Keratinocyte (primary cell): Measurements from ENCODE around the gene PIANP. TPM values are rescaled to one million over a fixed set of nuclear protein-coding genes. Genes with fewer than 3 reads are reported as not detected.

Experiments
- DNase-seq: peaks from one replicate; pipeline ENCODE4 v3.0.0-alpha.2; 2011; ENCODE audit warnings: low read depth, missing footprints, low spot score
- FAIRE-seq: peaks from 2 replicates; lab custom pipeline; 2011; peaks lifted over from hg19 to GRCh38; lab: Jason Lieb, UNC
- H2AFZ ChIP-seq: 2 replicates; pipeline ENCODE4 v1.6.0; 2012; ENCODE audit warnings: low read length, control low read depth, inconsistent platforms; ENCODE audit not compliant: control insufficient read depth
- H3K27ac ChIP-seq: 2 replicates; pipeline ENCODE4 v1.5.1; 2011; ENCODE audit warnings: low read length; ENCODE audit not compliant: control insufficient read depth, insufficient read depth
- H3K27me3 ChIP-seq: 3 replicates; pipeline ENCODE4 v1.6.0; 2011; ENCODE audit warnings: low read length; ENCODE audit not compliant: control insufficient read depth, insufficient read depth; ENCODE audit errors: extremely low read depth
- H3K36me3 ChIP-seq, 2 experiments: 2 replicates in 1 of 2; 3 replicates in 1 of 2; pipeline ENCODE4 v1.5.1; 2011; ENCODE audit warnings: low read length in 2 of 2, mild to moderate bottlenecking in 1 of 2; ENCODE audit not compliant: control insufficient read depth in 2 of 2, insufficient read depth in 2 of 2; ENCODE audit errors: extremely low read depth in 1 of 2
- H3K4me1 ChIP-seq: 3 replicates; pipeline ENCODE4 v1.5.1; 2011; ENCODE audit warnings: low read length; ENCODE audit not compliant: control insufficient read depth, insufficient read depth; ENCODE audit errors: extremely low read depth
- H3K4me2 ChIP-seq: 3 replicates; pipeline ENCODE4 v1.6.0; 2011; ENCODE audit warnings: low read depth, low read length; ENCODE audit not compliant: control insufficient read depth, insufficient read depth; ENCODE audit errors: extremely low read depth
- H3K4me3 ChIP-seq, 3 experiments: fragments of 200-600 bp in 1 of 3; sonication (generic) in 1 of 3; 2 replicates in 2 of 3; 3 replicates in 1 of 3; pipeline ENCODE4 v1.5.1; 2011 to 2016; ENCODE audit warnings: low read length in 3 of 3, mild to moderate bottlenecking in 3 of 3, control low read depth in 2 of 3, inconsistent platforms in 1 of 3, low read depth in 1 of 3, mixed read lengths in 1 of 3, mixed run types in 1 of 3, moderate library complexity in 1 of 3; ENCODE audit not compliant: control insufficient read depth in 2 of 3, insufficient read depth in 2 of 3; ENCODE audit errors: extremely low read depth in 1 of 3
- H3K79me2 ChIP-seq: 2 replicates; pipeline ENCODE4 v1.6.0; 2012; ENCODE audit warnings: low read length; ENCODE audit not compliant: control insufficient read depth, insufficient read depth
- H3K9ac ChIP-seq: 3 replicates; pipeline ENCODE4 v1.6.0; 2011; ENCODE audit warnings: low read length; ENCODE audit not compliant: control insufficient read depth, insufficient read depth; ENCODE audit errors: extremely low read depth
- H3K9me1 ChIP-seq: 3 replicates; pipeline ENCODE4 v1.6.0; 2011; ENCODE audit warnings: low read length; ENCODE audit not compliant: control insufficient read depth, insufficient read depth; ENCODE audit errors: extremely low read depth
- H3K9me3 ChIP-seq: 2 replicates; pipeline ENCODE4 v1.5.1; 2012; ENCODE audit warnings: low read depth, low read length; ENCODE audit not compliant: control insufficient read depth
- H4K20me1 ChIP-seq: 3 replicates; pipeline ENCODE4 v1.6.0; 2011; ENCODE audit warnings: low read length; ENCODE audit not compliant: control insufficient read depth, insufficient read depth; ENCODE audit errors: extremely low read depth
- CTCF ChIP-seq, 3 experiments: IDR thresholded peaks in 1 of 3; conservative IDR thresholded peaks in 1 of 3; optimal IDR thresholded peaks in 1 of 3; 2 replicates in 2 of 3; 3 replicates in 1 of 3; pipeline versions ENCODE3 to v1.5.1; 2011; ENCODE audit warnings: low read length in 3 of 3, mild to moderate bottlenecking in 3 of 3, moderate library complexity in 2 of 3, control low read depth in 1 of 3, inconsistent platforms in 1 of 3; ENCODE audit not compliant: insufficient read depth in 2 of 3; ENCODE audit errors: extremely low read depth in 1 of 3
- EZH2 ChIP-seq: IDR thresholded peaks from one replicate; pipeline ENCODE4 v1.6.1; 2012; ENCODE audit warnings: inconsistent platforms, mild to moderate bottlenecking, low read length, moderate library complexity
- dilution Hi-C: fragments of 300-500 bp; cut with MboI; formaldehyde crosslinking; loops from one replicate; pipeline ENCODE4 v1.7.0; 2020; ENCODE audit warnings: low sequenced_read_pairs; ENCODE audit not compliant: extremely low pct_ligation_motif_present
- polyA plus RNA-seq, 5 experiments: library from polyadenylated mRNA; depleted of rRNA in 3 of 5; stranded (reverse) in 3 of 5; stranded (forward) in 1 of 5; unstranded in 1 of 5; fragments of >200 nt; gene quantifications; 1 replicate in 1 of 5; 2 replicates in 3 of 5; 3 replicates in 1 of 5; pipeline versions ENCODE4 v1.2.1 to v1.2.3, GENCODE V29; 2011 to 2012; ENCODE audit warnings: missing spikeins in 2 of 5, low read depth in 1 of 5, low replicate concordance in 1 of 5

PIANP gene
- polyA plus RNA-seq, 1 donor (not counting 4 experiments of a cell fraction or from before 2014, with no cell fraction given) = not detected

DNA sequence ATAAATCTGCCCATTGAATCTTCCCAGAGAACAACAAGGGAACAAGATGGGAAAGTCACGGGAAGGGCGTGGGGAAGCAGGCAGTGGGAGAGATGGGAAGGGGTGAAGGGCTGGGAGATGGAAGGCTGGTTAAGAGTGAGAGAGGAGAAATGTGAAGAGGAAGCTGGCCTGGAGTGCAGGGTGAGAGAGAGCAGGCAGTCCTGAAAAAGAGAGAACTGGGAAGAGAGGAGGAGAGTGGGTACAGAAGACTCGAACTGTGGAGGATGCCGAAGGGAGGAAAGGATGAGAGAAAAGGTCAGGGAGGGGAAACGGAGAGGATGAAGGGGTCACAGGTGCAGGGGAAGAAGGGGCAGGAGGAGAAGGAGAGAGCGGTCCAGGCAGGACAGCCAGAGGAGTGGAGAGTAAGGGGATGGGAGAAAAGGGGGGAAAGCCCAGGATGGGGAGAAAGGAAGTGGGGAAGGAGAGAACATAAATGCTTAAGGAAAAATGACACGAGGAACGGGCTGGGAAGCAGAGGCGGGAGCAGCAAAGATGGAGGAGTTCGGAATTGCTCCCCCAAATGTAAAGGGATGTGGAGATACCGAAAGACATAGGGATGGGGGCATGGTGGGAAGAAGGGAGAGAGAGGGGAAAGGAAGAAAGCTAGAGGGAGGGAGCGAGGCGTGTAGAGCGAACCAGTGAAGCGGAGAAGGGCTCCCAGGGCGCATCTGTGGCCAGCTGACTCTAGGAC, 1.2 kb downstream of the PIANP start:
- TF ChIP-seq EZH2 = peak; percentile 95
- TF ChIP-seq CTCF (optimal IDR thresholded peaks at IDR 0.05 in 1 of 3, IDR thresholded peaks at IDR 0.05 in 1 of 3, conservative IDR thresholded peaks at IDR 0.05 in 1 of 3; ENCODE audit: extremely low read depth in 1 of 3, insufficient read depth in 2 of 3, low read length in 3 of 3) = no peak
- peak overlapping the region; percentile 62 for H3K4me2 ChIP-seq

DNA sequence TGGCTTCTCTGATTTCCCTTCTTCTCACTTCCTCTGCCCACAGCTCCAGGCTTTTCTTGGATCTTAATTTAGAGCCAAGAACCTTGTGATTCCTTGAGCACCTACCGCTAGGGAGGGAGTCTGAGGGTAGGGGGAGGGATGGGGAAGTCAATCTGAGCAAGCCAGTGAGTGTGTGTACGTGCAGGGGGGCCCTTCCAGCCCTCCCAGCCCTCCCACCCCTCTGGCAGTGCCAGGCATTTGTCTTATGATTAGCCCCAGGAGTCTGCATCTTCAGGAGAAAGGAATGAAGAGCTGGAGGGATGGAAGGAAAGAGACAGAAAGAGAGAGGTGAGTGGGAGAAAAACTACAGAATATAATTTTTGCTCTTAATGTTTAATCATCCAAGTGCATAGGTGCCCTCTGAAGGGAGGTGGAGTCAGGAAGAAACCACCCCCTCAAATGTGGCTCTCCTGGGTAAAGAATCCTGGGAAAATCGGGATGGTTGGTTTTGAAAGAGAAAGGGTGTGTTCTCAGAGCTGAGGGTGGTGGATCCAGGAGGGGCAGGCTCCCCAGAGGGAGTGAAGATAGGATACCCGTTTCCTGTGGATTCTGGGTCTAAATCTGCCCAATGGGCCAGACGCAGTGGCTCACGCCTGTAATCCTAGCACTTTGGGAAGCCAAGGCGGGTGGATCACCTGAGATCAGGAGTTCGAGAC, 2.1 kb downstream of the PIANP start:
- TF ChIP-seq CTCF (optimal IDR thresholded peaks at IDR 0.05 in 1 of 3, IDR thresholded peaks at IDR 0.05 in 1 of 3, conservative IDR thresholded peaks at IDR 0.05 in 1 of 3; ENCODE audit: extremely low read depth in 1 of 3, insufficient read depth in 2 of 3, low read length in 3 of 3) (no peak), EZH2 (no peak)
- Histone ChIP-seq H2AFZ (no peak overlapping the region), H3K9ac (no peak overlapping the region), H3K27ac (no peak overlapping the region), H3K79me2 (no peaks in the 10 kb centered on the region), H3K9me1 (no peaks in the 10 kb centered on the region), H3K4me1 (peaks cover 3% of the 10 kb centered on the region), H3K4me3 (no peak overlapping the region), H3K27me3 (peaks cover 41% of the 10 kb centered on the region), H3K4me2 (no peak overlapping the region), H4K20me1 (no peaks in the 10 kb centered on the region), H3K36me3 (no peaks in the 10 kb centered on the region), H3K9me3 (no peaks in the 10 kb centered on the region)
- DNase-seq = no peak
- FAIRE-seq = no peak
- dilution Hi-C loops = no loop called here

More for the DNA sequence above, 1.2 kb downstream of the PIANP start:
- H3K4me1 ChIP-seq = peaks cover 3% of the 10 kb centered on the region
- dilution Hi-C loops = no loop called here
- no peaks in the 10 kb centered on the region for H3K79me2 ChIP-seq
- H3K27ac ChIP-seq = no peak overlapping the region
- H3K4me3 ChIP-seq = no peak overlapping the region
- peaks cover 45% of the 10 kb centered on the region for H3K27me3 ChIP-seq
- H3K9ac ChIP-seq = no peak overlapping the region
- FAIRE-seq (no peak), DNase-seq (no peak)
- no peaks in the 10 kb centered on the region for H3K9me3 ChIP-seq
- no peaks in the 10 kb centered on the region for H4K20me1 ChIP-seq
- no peak overlapping the region for H2AFZ ChIP-seq
- no peaks in the 10 kb centered on the region for H3K36me3 ChIP-seq
- no peaks in the 10 kb centered on the region for H3K9me1 ChIP-seq
